WERI-Rb-1 (cell line): ENCODE results near the gene PNMA8C.

Experiments
- DNase-seq: peaks from one replicate; pipeline ENCODE4 v3.0.0-alpha.2; 2020
- H3K27ac ChIP-seq: fragments of 250-450 bp; sonication (Bioruptor Pico); 2 replicates; pipeline ENCODE4 v1.5.1; 2020; ENCODE audit warnings: mild to moderate bottlenecking, moderate library complexity
- H3K27me3 ChIP-seq: fragments of 250-450 bp; sonication (Bioruptor Pico); 2 replicates; pipeline ENCODE4 v1.5.1; 2021; ENCODE audit warnings: mild to moderate bottlenecking, low read depth, moderate library complexity; ENCODE audit not compliant: insufficient read depth, severe bottlenecking
- H3K36me3 ChIP-seq: fragments of 250-450 bp; sonication (Bioruptor Pico); 2 replicates; pipeline ENCODE4 v1.5.1; 2020; ENCODE audit warnings: mild to moderate bottlenecking, moderate library complexity
- H3K4me3 ChIP-seq: 2 replicates; pipeline ENCODE4 v1.5.1; 2011; ENCODE audit warnings: low read depth, mild to moderate bottlenecking, control low read depth, low read length
- H3K9me3 ChIP-seq: fragments of 250-450 bp; sonication (Bioruptor Pico); 2 replicates; pipeline ENCODE4 v1.5.1; 2021; ENCODE audit warnings: mild to moderate bottlenecking, moderate library complexity; ENCODE audit not compliant: severe bottlenecking
- TF ChIP-seq, protein P1 (sequence below): IDR thresholded peaks from 2 replicates; pipeline ENCODE4 v1.5.1; 2011; ENCODE audit warnings: low read depth, mild to moderate bottlenecking, control low read depth, inconsistent platforms, low read length

The PNMA8C gene

DNA sequence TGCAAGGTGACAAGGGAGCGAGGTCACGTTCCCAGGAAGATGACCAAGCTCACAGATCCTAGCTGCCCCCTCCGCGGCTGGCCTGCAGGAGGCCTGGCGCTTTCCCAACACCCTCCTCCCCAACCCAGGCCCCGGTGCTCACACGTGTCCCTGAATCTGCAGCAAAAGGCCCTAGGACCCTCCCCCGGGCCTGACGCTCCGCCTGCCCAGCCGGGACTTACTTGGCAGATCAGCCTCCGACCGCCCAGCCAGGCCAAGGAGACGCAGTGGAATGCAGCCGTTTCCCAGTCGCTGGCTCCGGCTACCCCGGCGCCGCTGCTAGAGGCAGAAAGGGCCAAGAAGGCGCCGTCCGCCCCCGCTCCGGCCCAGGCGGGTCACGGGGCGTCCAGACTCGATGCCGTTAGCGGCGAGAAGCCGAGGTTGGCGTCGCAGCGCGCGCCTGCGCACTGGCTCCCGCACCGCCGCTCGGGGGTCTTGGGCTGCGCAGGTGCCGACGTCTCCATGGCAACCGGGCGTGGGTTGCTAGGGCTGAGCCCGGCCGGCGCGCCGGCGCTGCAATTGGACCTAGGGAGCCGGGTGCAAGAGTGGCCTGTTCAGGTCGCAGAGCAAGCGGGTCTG is 42.5 kb upstream of the PNMA8C start, which contains the start of gene PNMA8A:
Gene PNMA8A, minus strand, starts transcription at position 448 of the 618 bp plus-strand sequence. CDS start 528 bp downstream, outside the sequence.
- Histone ChIP-seq H3K9me3 (no peaks in the 10 kb centered on the region), H3K27me3 (no peaks in the 10 kb centered on the region), H3K4me3 (peak within 1 kb of the TSS; percentile 65), H3K36me3 (peaks cover 33% of the 10 kb centered on the region), H3K27ac (peak within 1 kb of the TSS; percentile 69)
- TF ChIP-seq, protein P1, sequence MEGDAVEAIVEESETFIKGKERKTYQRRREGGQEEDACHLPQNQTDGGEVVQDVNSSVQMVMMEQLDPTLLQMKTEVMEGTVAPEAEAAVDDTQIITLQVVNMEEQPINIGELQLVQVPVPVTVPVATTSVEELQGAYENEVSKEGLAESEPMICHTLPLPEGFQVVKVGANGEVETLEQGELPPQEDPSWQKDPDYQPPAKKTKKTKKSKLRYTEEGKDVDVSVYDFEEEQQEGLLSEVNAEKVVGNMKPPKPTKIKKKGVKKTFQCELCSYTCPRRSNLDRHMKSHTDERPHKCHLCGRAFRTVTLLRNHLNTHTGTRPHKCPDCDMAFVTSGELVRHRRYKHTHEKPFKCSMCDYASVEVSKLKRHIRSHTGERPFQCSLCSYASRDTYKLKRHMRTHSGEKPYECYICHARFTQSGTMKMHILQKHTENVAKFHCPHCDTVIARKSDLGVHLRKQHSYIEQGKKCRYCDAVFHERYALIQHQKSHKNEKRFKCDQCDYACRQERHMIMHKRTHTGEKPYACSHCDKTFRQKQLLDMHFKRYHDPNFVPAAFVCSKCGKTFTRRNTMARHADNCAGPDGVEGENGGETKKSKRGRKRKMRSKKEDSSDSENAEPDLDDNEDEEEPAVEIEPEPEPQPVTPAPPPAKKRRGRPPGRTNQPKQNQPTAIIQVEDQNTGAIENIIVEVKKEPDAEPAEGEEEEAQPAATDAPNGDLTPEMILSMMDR: no peak
- DNase-seq: peak; percentile 87

DNA sequence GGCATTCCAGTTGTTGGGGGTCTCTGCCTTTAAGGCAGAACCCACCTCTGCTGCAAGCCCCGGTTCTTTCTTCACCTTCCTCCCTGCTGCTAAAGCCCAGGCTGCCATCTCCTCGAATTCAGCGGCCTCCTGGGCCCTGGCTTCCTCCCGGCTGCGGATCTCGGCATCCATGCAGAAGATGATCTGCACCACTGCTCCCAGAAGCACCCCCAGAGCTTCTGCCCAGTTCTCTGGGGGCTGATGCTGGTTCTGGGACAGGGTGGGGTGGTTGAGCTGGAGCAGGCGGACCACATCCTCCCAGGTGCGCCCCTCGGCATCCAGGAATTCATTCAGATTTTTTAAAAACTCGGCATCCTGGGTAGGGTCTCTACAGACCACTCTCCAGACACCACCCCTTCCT is 41.6 kb upstream of the PNMA8C start:
- TF ChIP-seq, protein P1: no peak
- H3K27ac ChIP-seq: no peak overlapping the region
- no peaks in the 10 kb centered on the region for H3K9me3 ChIP-seq
- no peak for DNase-seq
- H3K27me3 ChIP-seq: no peaks in the 10 kb centered on the region
- peaks cover 33% of the 10 kb centered on the region for H3K36me3 ChIP-seq
- H3K4me3 ChIP-seq: no peak overlapping the region

GRCh38 chr19:46469541-46470185 is 40.9 kb upstream of the PNMA8C start:
- H3K27me3 ChIP-seq: no peaks in the 10 kb centered on the region
- no peaks in the 10 kb centered on the region for H3K9me3 ChIP-seq
- H3K36me3 ChIP-seq: peaks cover 33% of the 10 kb centered on the region
- DNase-seq: no peak
- TF ChIP-seq, protein P1: no peak
- H3K27ac ChIP-seq: no peak overlapping the region
- H3K4me3 ChIP-seq: no peak overlapping the region

GRCh38 chr19:46466536-46467196 is 37.9 kb upstream of the PNMA8C start:
- H3K36me3 ChIP-seq: peaks cover 33% of the 10 kb centered on the region
- DNase-seq: no peak
- no peak overlapping the region for H3K27ac ChIP-seq
- H3K9me3 ChIP-seq: no peaks in the 10 kb centered on the region
- TF ChIP-seq, protein P1: no peak
- H3K27me3 ChIP-seq: no peaks in the 10 kb centered on the region
- no peak overlapping the region for H3K4me3 ChIP-seq

GRCh38 chr19:46463516-46463915 is 34.8 kb upstream of the PNMA8C start:
- peaks cover 20% of the 10 kb centered on the region for H3K36me3 ChIP-seq
- no peaks in the 10 kb centered on the region for H3K27me3 ChIP-seq
- no peak for DNase-seq
- no peaks in the 10 kb centered on the region for H3K9me3 ChIP-seq
- H3K4me3 ChIP-seq: no peak overlapping the region
- TF ChIP-seq, protein P1: no peak
- no peak overlapping the region for H3K27ac ChIP-seq
